OCI-LY7 (cell line): ENCODE data around the gene NFKBIE.

Experiments used
- CTCF ChIP-seq: fragments of 200-600 bp; sonication (generic); conservative IDR thresholded peaks from 2 replicates; pipeline ENCODE4 v1.5.1; 2014; ENCODE audit warnings: mild to moderate bottlenecking, antibody characterized with exemption, low read length, moderate library complexity, mixed read lengths
- EZH2phosphoT487 ChIP-seq: fragments of 200-600 bp; sonication (generic); IDR thresholded peaks from 2 replicates; pipeline ENCODE4 v1.6.1; 2018; ENCODE audit warnings: low read depth, borderline replicate concordance, mild to moderate bottlenecking, mixed run types, antibody characterized with exemption, low read length, moderate library complexity, mixed read lengths

GRCh38 chr6:44258325-44258863, 7.0 kb downstream of the NFKBIE start:
- no peak for TF ChIP-seq CTCF
- TF ChIP-seq EZH2phosphoT487: no peak
